Chondrocyte (in vitro differentiated cells): ENCODE measurements around the gene NUDT22. TPM values are rescaled to one million over a fixed set of nuclear protein-coding genes. Genes with fewer than 3 reads are reported as not detected.

Source experiments
- DNase-seq: peaks from one replicate; pipeline ENCODE4 v3.0.0; 2021; ENCODE audit warnings: mixed read lengths, low spot score
- H3K27ac Mint-ChIP-seq: one replicate; pipeline ENCODE4 v1.8.0; 2021; ENCODE audit warnings: mild to moderate bottlenecking, moderate library complexity, mixed read lengths; ENCODE audit not compliant: unreplicated experiment
- H3K27me3 Mint-ChIP-seq: 2 replicates; pipeline ENCODE4 v1.8.0; 2021; ENCODE audit warnings: low read depth, mixed read lengths
- H3K36me3 Mint-ChIP-seq: 2 replicates; pipeline ENCODE4 v1.8.0; 2021; ENCODE audit warnings: low read depth, mixed read lengths
- H3K4me1 Mint-ChIP-seq: 2 replicates; pipeline ENCODE4 v1.8.0; 2021; ENCODE audit warnings: low read depth, mild to moderate bottlenecking, mixed read lengths
- H3K4me3 Mint-ChIP-seq: one replicate; pipeline ENCODE4 v1.8.0; 2021; ENCODE audit warnings: mild to moderate bottlenecking, moderate library complexity, mixed read lengths; ENCODE audit not compliant: unreplicated experiment
- H3K9me3 Mint-ChIP-seq: 2 replicates; pipeline ENCODE4 v1.8.0; 2021; ENCODE audit warnings: low read depth, mixed read lengths
- CTCF ChIP-seq: fragments of 200-600 bp; sonication (generic); IDR thresholded peaks from 2 replicates; pipeline ENCODE4 v1.5.0; 2021; ENCODE audit warnings: antibody characterized with exemption, mild to moderate bottlenecking, moderate library complexity
- long read RNA-seq: library from polyadenylated mRNA; stranded (forward); transcript quantifications from one replicate; pipeline ENCODE4 v2.0.0, GENCODE V29; 2021
- total RNA-seq: library from RNA; stranded (reverse); gene quantifications from 3 replicates; pipeline ENCODE4 v1.2.1, GENCODE V29; 2021

The NUDT22 gene
- 42.1 to 56.6 TPM (median 49.9 TPM) in 3 replicates for total RNA-seq
- long read RNA-seq, transcript NUDT22-201 (6 exons, 1,094 nt): major isoform, 15 of 72 reads
- long read RNA-seq, partial matches to known transcripts: 50 of 72 reads
- long read RNA-seq, other reads (novel, unspliced or antisense): 4 of 72 reads

GRCh38 chr11:64225608-64226506 is at the start of gene NUDT22, which contains the start of gene TRPT1:
NUDT22 (plus strand) TSS chr11:64226274; CDS start chr11:64226653, 379 bp downstream.
TRPT1 (minus strand) TSS chr11:64226186; CDS start chr11:64225860, 326 bp downstream.
- H3K9me3 Mint-ChIP-seq: no peaks in the 10 kb centered on the region
- no peaks in the 10 kb centered on the region for H3K27me3 Mint-ChIP-seq
- peaks cover 40% of the 10 kb centered on the region for H3K4me1 Mint-ChIP-seq
- peak; percentile 64 for TF ChIP-seq CTCF
- peak within 1 kb of the TSS; percentile 87 for H3K27ac Mint-ChIP-seq
- no peaks in the 10 kb centered on the region for H3K36me3 Mint-ChIP-seq
- peak within 1 kb of the TSS; percentile 81 for H3K4me3 Mint-ChIP-seq
- peak; percentile 95 for DNase-seq

- DNase-seq: no peak
- Mint-ChIP-seq H3K27me3 (no peaks in the 10 kb centered on the region), H3K9me3 (peaks cover 4% of the 10 kb centered on the region), H3K36me3 (no peaks in the 10 kb centered on the region), H3K27ac (no peak overlapping the region), H3K4me3 (no peak overlapping the region), H3K4me1 (peaks cover 12% of the 10 kb centered on the region)
- no peak for TF ChIP-seq CTCF
These were observed 49.3 kb upstream of the NUDT22 start for GRCh38 chr11:64176751-64177150.

- no peaks in the 10 kb centered on the region for H3K36me3 Mint-ChIP-seq
- H3K4me3 Mint-ChIP-seq: no peak overlapping the region
- no peak for DNase-seq
- H3K4me1 Mint-ChIP-seq: peaks cover 22% of the 10 kb centered on the region
- TF ChIP-seq CTCF: no peak
- H3K27ac Mint-ChIP-seq: no peak overlapping the region
- peaks cover 4% of the 10 kb centered on the region for H3K9me3 Mint-ChIP-seq
- no peaks in the 10 kb centered on the region for H3K27me3 Mint-ChIP-seq
These were observed 47.9 kb upstream of the NUDT22 start for GRCh38 chr11:64178203-64178602.

- DNase-seq: no peak
- no peak for TF ChIP-seq CTCF
- H3K9me3 Mint-ChIP-seq: peaks cover 2% of the 10 kb centered on the region
- no peaks in the 10 kb centered on the region for H3K27me3 Mint-ChIP-seq
- H3K4me1 Mint-ChIP-seq: peaks cover 30% of the 10 kb centered on the region
- H3K27ac Mint-ChIP-seq: no peak overlapping the region
- no peak overlapping the region for H3K4me3 Mint-ChIP-seq
- H3K36me3 Mint-ChIP-seq: no peaks in the 10 kb centered on the region
These were observed 47.0 kb upstream of the NUDT22 start for GRCh38 chr11:64178951-64179639.

- H3K4me3 Mint-ChIP-seq: peak overlapping the region; percentile 68
These were observed 45.2 kb upstream of the NUDT22 start for GRCh38 chr11:64180891-64181290.

More at GRCh38 chr11:64180891-64181290, 45.2 kb upstream of the NUDT22 start:
- H3K9me3 Mint-ChIP-seq: no peaks in the 10 kb centered on the region
- no peaks in the 10 kb centered on the region for H3K36me3 Mint-ChIP-seq
- H3K4me1 Mint-ChIP-seq: peaks cover 40% of the 10 kb centered on the region
- H3K27ac Mint-ChIP-seq: peak overlapping the region; percentile 96
- no peak for DNase-seq
- no peak for TF ChIP-seq CTCF
- H3K27me3 Mint-ChIP-seq: no peaks in the 10 kb centered on the region
